ENCODE measurements around the gene KLHL36. TPM values are rescaled to one million over a fixed set of nuclear protein-coding genes. Genes with fewer than 3 reads are reported as not detected.

The KLHL36 gene
- total and polyA plus RNA-seq, 4 donors, result 11.5 to 53.6 (median 16.9) TPM

DNA sequence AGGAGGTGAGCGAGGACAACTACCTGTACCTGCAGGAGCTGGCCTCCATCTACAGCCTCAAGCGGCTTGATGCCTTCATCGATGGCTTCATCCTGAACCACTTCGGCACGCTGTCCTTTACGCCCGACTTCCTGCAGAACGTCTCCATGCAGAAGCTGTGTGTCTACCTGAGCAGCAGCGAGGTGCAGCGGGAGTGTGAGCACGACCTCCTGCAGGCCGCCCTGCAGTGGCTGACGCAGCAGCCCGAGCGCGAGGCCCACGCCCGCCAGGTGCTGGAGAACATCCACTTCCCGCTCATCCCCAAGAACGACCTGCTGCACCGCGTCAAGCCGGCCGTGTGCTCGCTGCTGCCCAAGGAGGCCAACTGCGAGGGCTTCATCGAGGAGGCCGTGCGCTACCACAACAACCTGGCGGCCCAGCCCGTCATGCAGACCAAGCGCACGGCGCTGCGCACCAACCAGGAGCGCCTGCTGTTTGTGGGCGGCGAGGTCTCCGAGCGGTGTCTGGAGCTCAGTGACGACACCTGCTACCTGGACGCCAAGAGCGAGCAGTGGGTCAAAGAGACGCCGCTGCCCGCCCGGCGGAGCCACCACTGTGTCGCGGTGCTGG is 9.0 kb downstream of the KLHL36 start:
- Histone ChIP-seq H3K27me3 (ENCODE audit: control insufficient read depth in 4 of 4, insufficient read depth in 4 of 4, low read length in 3 of 4) (no peaks in the 10 kb centered on the region), H3K36me3 (ENCODE audit: control insufficient read depth in 4 of 4, insufficient read depth in 3 of 4, low read depth in 1 of 4, low read length in 3 of 4) (peaks cover 24 to 60% (median 38%) of the 10 kb centered on the region in 4 donors), H3K9ac (ENCODE audit: low read depth in 1 of 2, low read length in 2 of 2) (no peak overlapping the region), H3K4me1 (ENCODE audit: control insufficient read depth in 4 of 4, insufficient read depth in 4 of 4, low read length in 3 of 4) (peaks cover 0 to 7% (median 1%) of the 10 kb centered on the region in 4 donors), H3K4me3 (ENCODE audit: low read depth in 1 of 3, low read length in 3 of 3) (no peak overlapping the region), H3K9me3 (ENCODE audit: control insufficient read depth in 4 of 4, low read length in 3 of 4) (no peaks in the 10 kb centered on the region), H3K27ac (ENCODE audit: low read depth in 1 of 2, low read length in 2 of 2) (no peak overlapping the region)
- DNase-seq (ENCODE audit: low spot score), result no peak
- TF ChIP-seq RXRA (IDR thresholded peaks at IDR 0.05), result no peak
- TF ChIP-seq, protein P1, sequence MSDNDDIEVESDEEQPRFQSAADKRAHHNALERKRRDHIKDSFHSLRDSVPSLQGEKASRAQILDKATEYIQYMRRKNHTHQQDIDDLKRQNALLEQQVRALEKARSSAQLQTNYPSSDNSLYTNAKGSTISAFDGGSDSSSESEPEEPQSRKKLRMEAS (IDR thresholded peaks at IDR 0.05), result no peak
- TF ChIP-seq TAF1 (conservative IDR thresholded peaks at IDR 0.05), result no peak
- 98% methylated on average over 50 of the region's 50 CpGs for WGBS

DNA sequence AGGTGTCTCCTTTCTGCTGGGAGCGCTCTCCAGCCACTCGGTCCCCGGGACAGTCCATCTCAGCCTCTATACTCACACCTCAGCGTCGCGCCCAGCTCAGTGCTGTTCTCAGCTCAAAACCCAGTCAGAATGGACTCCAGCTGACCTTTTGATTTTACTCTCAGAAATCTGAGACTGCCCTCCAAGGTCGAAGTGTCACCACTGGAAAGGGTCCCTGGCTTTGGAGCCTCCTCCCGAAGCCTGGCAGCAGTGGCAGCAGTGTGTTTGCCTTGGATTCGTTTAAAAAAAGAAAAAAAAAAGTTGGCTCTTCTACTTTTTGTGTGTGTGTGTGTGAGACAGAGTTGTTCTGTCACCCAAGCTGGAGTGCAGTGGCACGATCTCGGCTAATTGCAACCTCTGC is 10.4 kb downstream of the KLHL36 start:
- H3K9me3 ChIP-seq (ENCODE audit: control insufficient read depth in 4 of 4, low read length in 3 of 4), result no peaks in the 10 kb centered on the region
- peaks cover 20 to 65% (median 47%) of the 10 kb centered on the region in 4 donors for H3K36me3 ChIP-seq (ENCODE audit: control insufficient read depth in 4 of 4, insufficient read depth in 3 of 4, low read depth in 1 of 4, low read length in 3 of 4)
- DNase-seq (ENCODE audit: low spot score), result no peak
- H3K4me3 ChIP-seq (ENCODE audit: low read depth in 1 of 3, low read length in 3 of 3), result no peak overlapping the region
- no peak overlapping the region for H3K27ac ChIP-seq (ENCODE audit: low read depth in 1 of 2, low read length in 2 of 2)
- no peak overlapping the region for H3K9ac ChIP-seq (ENCODE audit: low read depth in 1 of 2, low read length in 2 of 2)
- H3K27me3 ChIP-seq (ENCODE audit: control insufficient read depth in 4 of 4, insufficient read depth in 4 of 4, low read length in 3 of 4), result no peaks in the 10 kb centered on the region
- TF ChIP-seq, protein P2, sequence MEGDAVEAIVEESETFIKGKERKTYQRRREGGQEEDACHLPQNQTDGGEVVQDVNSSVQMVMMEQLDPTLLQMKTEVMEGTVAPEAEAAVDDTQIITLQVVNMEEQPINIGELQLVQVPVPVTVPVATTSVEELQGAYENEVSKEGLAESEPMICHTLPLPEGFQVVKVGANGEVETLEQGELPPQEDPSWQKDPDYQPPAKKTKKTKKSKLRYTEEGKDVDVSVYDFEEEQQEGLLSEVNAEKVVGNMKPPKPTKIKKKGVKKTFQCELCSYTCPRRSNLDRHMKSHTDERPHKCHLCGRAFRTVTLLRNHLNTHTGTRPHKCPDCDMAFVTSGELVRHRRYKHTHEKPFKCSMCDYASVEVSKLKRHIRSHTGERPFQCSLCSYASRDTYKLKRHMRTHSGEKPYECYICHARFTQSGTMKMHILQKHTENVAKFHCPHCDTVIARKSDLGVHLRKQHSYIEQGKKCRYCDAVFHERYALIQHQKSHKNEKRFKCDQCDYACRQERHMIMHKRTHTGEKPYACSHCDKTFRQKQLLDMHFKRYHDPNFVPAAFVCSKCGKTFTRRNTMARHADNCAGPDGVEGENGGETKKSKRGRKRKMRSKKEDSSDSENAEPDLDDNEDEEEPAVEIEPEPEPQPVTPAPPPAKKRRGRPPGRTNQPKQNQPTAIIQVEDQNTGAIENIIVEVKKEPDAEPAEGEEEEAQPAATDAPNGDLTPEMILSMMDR (IDR thresholded peaks at IDR 0.05; ENCODE audit: low read depth, low read length, missing input control), result no peak
- TF ChIP-seq FOXA1 (IDR thresholded peaks at IDR 0.05) (no peak), YY1 (IDR thresholded peaks at IDR 0.05) (no peak), RXRA (IDR thresholded peaks at IDR 0.05) (peak in 1 of 2 donors; percentile 21), TAF1 (conservative IDR thresholded peaks at IDR 0.05) (no peak), FOXA2 (IDR thresholded peaks at IDR 0.05) (no peak), HNF4A (conservative IDR thresholded peaks at IDR 0.05) (peak; percentile 19 to 24), JUND (IDR thresholded peaks at IDR 0.05) (no peak), EGR1 (IDR thresholded peaks at IDR 0.05; ENCODE audit: low read depth in 2 of 2) (no peak), GABPA (IDR thresholded peaks at IDR 0.05 in 1 of 2, conservative IDR thresholded peaks at IDR 0.05 in 1 of 2) (no peak), NR2F2 (IDR thresholded peaks at IDR 0.05) (no peak), SP1 (IDR thresholded peaks at IDR 0.05) (no peak), HNF4G (IDR thresholded peaks at IDR 0.05) (no peak)
- TF ChIP-seq, protein P1 (IDR thresholded peaks at IDR 0.05), result no peak
- TF ChIP-seq, protein P3, sequence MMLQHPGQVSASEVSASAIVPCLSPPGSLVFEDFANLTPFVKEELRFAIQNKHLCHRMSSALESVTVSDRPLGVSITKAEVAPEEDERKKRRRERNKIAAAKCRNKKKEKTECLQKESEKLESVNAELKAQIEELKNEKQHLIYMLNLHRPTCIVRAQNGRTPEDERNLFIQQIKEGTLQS (IDR thresholded peaks at IDR 0.05), result no peak
- TF ChIP-seq, protein P4, sequence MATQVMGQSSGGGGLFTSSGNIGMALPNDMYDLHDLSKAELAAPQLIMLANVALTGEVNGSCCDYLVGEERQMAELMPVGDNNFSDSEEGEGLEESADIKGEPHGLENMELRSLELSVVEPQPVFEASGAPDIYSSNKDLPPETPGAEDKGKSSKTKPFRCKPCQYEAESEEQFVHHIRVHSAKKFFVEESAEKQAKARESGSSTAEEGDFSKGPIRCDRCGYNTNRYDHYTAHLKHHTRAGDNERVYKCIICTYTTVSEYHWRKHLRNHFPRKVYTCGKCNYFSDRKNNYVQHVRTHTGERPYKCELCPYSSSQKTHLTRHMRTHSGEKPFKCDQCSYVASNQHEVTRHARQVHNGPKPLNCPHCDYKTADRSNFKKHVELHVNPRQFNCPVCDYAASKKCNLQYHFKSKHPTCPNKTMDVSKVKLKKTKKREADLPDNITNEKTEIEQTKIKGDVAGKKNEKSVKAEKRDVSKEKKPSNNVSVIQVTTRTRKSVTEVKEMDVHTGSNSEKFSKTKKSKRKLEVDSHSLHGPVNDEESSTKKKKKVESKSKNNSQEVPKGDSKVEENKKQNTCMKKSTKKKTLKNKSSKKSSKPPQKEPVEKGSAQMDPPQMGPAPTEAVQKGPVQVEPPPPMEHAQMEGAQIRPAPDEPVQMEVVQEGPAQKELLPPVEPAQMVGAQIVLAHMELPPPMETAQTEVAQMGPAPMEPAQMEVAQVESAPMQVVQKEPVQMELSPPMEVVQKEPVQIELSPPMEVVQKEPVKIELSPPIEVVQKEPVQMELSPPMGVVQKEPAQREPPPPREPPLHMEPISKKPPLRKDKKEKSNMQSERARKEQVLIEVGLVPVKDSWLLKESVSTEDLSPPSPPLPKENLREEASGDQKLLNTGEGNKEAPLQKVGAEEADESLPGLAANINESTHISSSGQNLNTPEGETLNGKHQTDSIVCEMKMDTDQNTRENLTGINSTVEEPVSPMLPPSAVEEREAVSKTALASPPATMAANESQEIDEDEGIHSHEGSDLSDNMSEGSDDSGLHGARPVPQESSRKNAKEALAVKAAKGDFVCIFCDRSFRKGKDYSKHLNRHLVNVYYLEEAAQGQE (IDR thresholded peaks at IDR 0.05), result no peak
- peaks cover 0 to 7% (median 1%) of the 10 kb centered on the region in 4 donors for H3K4me1 ChIP-seq (ENCODE audit: control insufficient read depth in 4 of 4, insufficient read depth in 4 of 4, low read length in 3 of 4)
- 53% methylated on average over 11 of the region's 11 CpGs for WGBS

All from liver (tissue), 9 donors.